Activated T-helper 17 cell treated with anti-CD3 and anti-CD28 coated beads, Interleukin-2, amount 50 U/mL, for 72 hours (primary cell): ENCODE results near the gene AKAP9. TPM values are rescaled to one million over a fixed set of nuclear protein-coding genes. Genes with fewer than 3 reads are reported as not detected.
"Not testable (repeated sequence)": the region's sequence is repeated elsewhere in the genome, so short reads cannot be mapped to it uniquely, and the experiment has no call there.

Experiments
- ATAC-seq: fragments of 150-1000 bp; cut with Tn5 transposase; replicated peaks from 2 replicates; pipeline ENCODE4 v1.10.0; 2021; ENCODE audit warnings: mild to moderate bottlenecking, moderate library complexity
- H3K27ac Mint-ChIP-seq: one replicate; pipeline ENCODE4 v1.8.0; 2022; ENCODE audit warnings: mixed read lengths
- H3K27me3 Mint-ChIP-seq: one replicate; pipeline ENCODE4 v1.8.0; 2022; ENCODE audit warnings: mixed read lengths
- H3K36me3 Mint-ChIP-seq: one replicate; pipeline ENCODE4 v1.8.0; 2022; ENCODE audit warnings: low read depth, mild to moderate bottlenecking, mixed read lengths
- H3K4me1 Mint-ChIP-seq: one replicate; pipeline ENCODE4 v1.8.0; 2022; ENCODE audit warnings: mixed read lengths
- H3K4me3 Mint-ChIP-seq: one replicate; pipeline ENCODE4 v1.8.0; 2022; ENCODE audit warnings: mild to moderate bottlenecking, mixed read lengths
- H3K9me3 Mint-ChIP-seq: one replicate; pipeline ENCODE4 v1.8.0; 2022; ENCODE audit warnings: mixed read lengths
- total RNA-seq, 2 donors: library from RNA; stranded (reverse); gene quantifications; one replicate each; pipeline ENCODE4 v1.2.3, GENCODE V29; 2022

AKAP9 gene
- total RNA-seq, 2 donors from 2014 or later, result 33.1 to 41.6 TPM

DNA sequence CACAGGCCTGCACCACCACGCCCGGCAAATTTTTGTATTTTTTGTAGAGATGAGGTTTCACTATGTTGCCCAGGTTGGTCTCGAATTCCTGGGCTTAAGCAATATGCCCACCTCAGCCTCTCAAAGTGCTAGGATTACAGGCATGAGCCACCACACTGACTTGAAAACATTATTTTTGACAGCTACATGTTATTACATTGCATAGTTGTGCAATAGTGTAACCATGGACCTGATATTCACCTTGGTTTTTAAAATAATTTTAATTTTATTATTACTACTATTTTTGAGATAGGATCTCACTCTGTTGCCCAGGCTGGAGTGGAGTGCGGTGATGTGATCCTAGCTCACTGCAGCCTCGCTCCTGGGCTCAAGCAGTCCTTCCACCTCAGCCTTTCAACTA is 18.4 kb downstream of the AKAP9 start:
- no peak for ATAC-seq

DNA sequence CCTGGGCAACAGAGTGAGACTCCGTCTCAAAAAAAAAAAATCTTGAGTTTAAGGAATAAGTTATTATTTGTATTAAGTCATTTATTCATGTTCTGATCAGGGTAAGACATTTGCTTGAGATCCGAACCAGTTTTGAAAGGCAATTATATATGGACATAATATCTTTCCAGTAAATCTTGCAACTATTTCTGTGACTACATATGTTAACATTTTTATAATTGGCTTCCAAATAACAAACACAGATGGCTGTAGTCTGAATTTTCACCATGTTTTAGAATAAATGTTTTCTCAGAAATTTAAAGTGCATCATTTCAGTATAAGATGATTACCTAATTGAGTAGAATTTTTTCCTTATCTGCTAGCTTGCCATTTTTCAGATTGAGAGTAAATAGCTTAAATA is 21.2 kb downstream of the AKAP9 start:
- Mint-ChIP-seq H3K9me3 (no peaks in the 10 kb centered on the region), H3K4me1 (peaks cover 5% of the 10 kb centered on the region), H3K27me3 (no peaks in the 10 kb centered on the region), H3K36me3 (no peaks in the 10 kb centered on the region), H3K4me3 (no peak overlapping the region), H3K27ac (no peak overlapping the region)
- no peak for ATAC-seq

More for the DNA sequence above, 18.4 kb downstream of the AKAP9 start:
- Mint-ChIP-seq H3K4me3 (no peak overlapping the region), H3K36me3 (no peaks in the 10 kb centered on the region), H3K9me3 (no peaks in the 10 kb centered on the region), H3K4me1 (no peaks in the 10 kb centered on the region), H3K27ac (no peak overlapping the region), H3K27me3 (no peaks in the 10 kb centered on the region)

- no peaks in the 10 kb centered on the region for H3K36me3 Mint-ChIP-seq
- no peaks in the 10 kb centered on the region for H3K9me3 Mint-ChIP-seq
- no peak for ATAC-seq
- H3K27ac Mint-ChIP-seq, result no peak overlapping the region
- H3K4me3 Mint-ChIP-seq, result no peak overlapping the region
- no peaks in the 10 kb centered on the region for H3K27me3 Mint-ChIP-seq
- H3K4me1 Mint-ChIP-seq, result peaks cover 9% of the 10 kb centered on the region
Observed at GRCh38 chr7:91962419-91962818, 21.8 kb downstream of the AKAP9 start.

- ATAC-seq, H3K27ac Mint-ChIP-seq, H3K36me3 Mint-ChIP-seq, H3K9me3 Mint-ChIP-seq, H3K27me3 Mint-ChIP-seq, H3K4me3 Mint-ChIP-seq: not testable (repeated sequence)
- peaks cover 43% of the 10 kb centered on the region for H3K4me1 Mint-ChIP-seq
Observed at GRCh38 chr7:91967513-91967912, 26.9 kb downstream of the AKAP9 start.

DNA sequence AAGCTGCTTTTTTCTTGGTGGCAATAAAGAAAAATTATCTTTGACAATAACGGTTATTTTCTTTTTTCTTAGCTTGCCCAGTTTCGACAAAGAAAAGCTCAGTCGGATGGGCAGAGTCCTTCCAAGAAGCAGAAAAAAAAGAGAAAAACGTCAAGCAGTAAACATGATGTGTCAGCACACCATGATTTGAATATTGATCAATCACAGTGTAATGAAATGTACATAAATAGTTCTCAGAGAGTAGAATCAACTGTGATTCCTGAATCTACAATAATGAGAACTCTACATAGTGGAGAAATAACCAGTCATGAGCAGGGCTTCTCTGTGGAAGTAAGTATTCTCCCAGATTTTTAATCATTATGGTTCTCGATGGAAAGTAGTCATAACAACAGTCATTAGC is 33.0 kb downstream of the AKAP9 start:
- Mint-ChIP-seq H3K27me3 (no peaks in the 10 kb centered on the region), H3K4me3 (no peak overlapping the region), H3K4me1 (peaks cover 23% of the 10 kb centered on the region), H3K27ac (no peak overlapping the region), H3K9me3 (no peaks in the 10 kb centered on the region), H3K36me3 (peaks cover 50% of the 10 kb centered on the region)
- ATAC-seq, result no peak

DNA sequence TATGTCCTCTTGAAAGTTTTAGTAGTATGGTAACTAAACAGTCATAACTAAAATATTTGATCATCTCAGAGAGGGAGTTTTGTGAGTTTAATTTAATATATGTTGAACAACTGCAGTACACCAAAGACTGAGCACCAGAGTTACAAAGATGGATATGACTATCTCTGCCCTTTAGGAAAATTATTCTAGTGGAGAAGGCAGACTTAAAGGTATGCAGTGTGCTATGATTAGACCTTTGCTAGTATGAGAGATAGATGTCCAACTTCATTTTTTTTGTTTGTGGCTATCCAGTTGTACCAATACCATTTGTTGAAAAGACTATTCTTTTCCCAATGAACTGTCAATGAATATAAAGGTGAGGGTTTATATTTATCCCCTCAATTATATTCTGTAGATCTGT is 33.4 kb downstream of the AKAP9 start:
- no peak overlapping the region for H3K27ac Mint-ChIP-seq
- H3K9me3 Mint-ChIP-seq, result no peaks in the 10 kb centered on the region
- ATAC-seq, result no peak
- peaks cover 23% of the 10 kb centered on the region for H3K4me1 Mint-ChIP-seq
- H3K27me3 Mint-ChIP-seq, result no peaks in the 10 kb centered on the region
- peaks cover 54% of the 10 kb centered on the region for H3K36me3 Mint-ChIP-seq
- no peak overlapping the region for H3K4me3 Mint-ChIP-seq

GRCh38 chr7:91976743-91977142 is 36.1 kb downstream of the AKAP9 start:
- H3K9me3 Mint-ChIP-seq, result no peaks in the 10 kb centered on the region
- H3K27me3 Mint-ChIP-seq, result no peaks in the 10 kb centered on the region
- ATAC-seq, result no peak
- H3K27ac Mint-ChIP-seq, result no peak overlapping the region
- no peak overlapping the region for H3K4me3 Mint-ChIP-seq
- H3K4me1 Mint-ChIP-seq, result peaks cover 4% of the 10 kb centered on the region
- H3K36me3 Mint-ChIP-seq, result peaks cover 66% of the 10 kb centered on the region

- ATAC-seq, result no peak
- Mint-ChIP-seq H3K4me3 (no peak overlapping the region), H3K27me3 (no peaks in the 10 kb centered on the region), H3K36me3 (peaks cover 74% of the 10 kb centered on the region), H3K9me3 (no peaks in the 10 kb centered on the region), H3K27ac (no peak overlapping the region), H3K4me1 (peaks cover 8% of the 10 kb centered on the region)
Observed at GRCh38 chr7:91979590-91979989, 38.9 kb downstream of the AKAP9 start.

- Mint-ChIP-seq H3K4me1 (peaks cover 14% of the 10 kb centered on the region), H3K36me3 (peaks cover 63% of the 10 kb centered on the region)
- not testable (repeated sequence) for H3K9me3 Mint-ChIP-seq, H3K27me3 Mint-ChIP-seq, ATAC-seq, H3K27ac Mint-ChIP-seq, H3K4me3 Mint-ChIP-seq
Observed at GRCh38 chr7:91982352-91982751, 41.7 kb downstream of the AKAP9 start.

DNA sequence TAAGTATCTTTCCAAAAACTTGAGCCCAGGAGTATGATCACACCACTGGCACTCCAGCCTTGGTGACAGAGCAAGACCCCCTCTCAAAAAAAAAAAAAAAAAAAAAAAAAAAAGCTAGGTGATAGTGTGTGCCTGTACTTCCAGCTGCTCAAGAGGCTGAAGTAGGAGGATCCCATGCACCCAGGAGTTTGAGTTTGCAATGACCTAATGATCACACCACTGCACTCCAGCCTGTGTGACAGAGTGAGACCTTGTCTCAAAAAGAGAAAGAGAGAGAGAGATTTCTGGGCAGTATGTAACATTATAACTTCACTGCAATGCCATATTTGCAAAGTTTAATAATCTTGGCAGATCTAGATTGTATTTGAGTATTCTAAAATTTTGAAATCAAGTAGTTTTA is 47.6 kb downstream of the AKAP9 start:
- Mint-ChIP-seq H3K9me3 (no peaks in the 10 kb centered on the region), H3K4me3 (no peak overlapping the region)
- ATAC-seq, result no peak

DNA sequence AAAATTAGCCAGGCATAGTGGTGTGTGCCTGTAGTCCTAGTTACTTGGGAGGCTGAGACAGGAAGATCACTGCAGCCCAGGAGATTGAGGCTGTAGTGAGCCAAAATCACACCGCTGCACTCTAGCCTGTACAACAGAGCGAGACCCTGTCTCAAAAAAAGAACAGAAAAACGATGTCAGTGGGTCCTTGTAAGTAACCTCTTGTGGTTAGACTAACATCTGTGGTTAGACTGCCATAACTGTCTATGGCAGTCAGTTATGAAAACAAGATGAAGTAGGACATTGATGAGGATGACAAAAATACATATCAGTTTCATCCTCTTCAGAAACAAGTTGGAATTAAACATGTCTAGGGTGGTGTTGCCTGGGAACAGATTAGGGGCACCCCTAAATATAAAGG is 53.3 kb downstream of the AKAP9 start:
- no peaks in the 10 kb centered on the region for H3K9me3 Mint-ChIP-seq
- H3K27me3 Mint-ChIP-seq, result no peaks in the 10 kb centered on the region
- H3K4me1 Mint-ChIP-seq, result no peaks in the 10 kb centered on the region
- no peak overlapping the region for H3K4me3 Mint-ChIP-seq
- no peak for ATAC-seq
- peaks cover 60% of the 10 kb centered on the region for H3K36me3 Mint-ChIP-seq
- no peak overlapping the region for H3K27ac Mint-ChIP-seq

More for the DNA sequence above, 47.6 kb downstream of the AKAP9 start:
- Mint-ChIP-seq H3K27me3 (no peaks in the 10 kb centered on the region), H3K36me3 (peaks cover 32% of the 10 kb centered on the region), H3K27ac (no peak overlapping the region), H3K4me1 (peaks cover 11% of the 10 kb centered on the region)

GRCh38 chr7:91995391-91996105 is 54.9 kb downstream of the AKAP9 start:
- Mint-ChIP-seq H3K4me3 (no peak overlapping the region), H3K27me3 (no peaks in the 10 kb centered on the region), H3K36me3 (peaks cover 71% of the 10 kb centered on the region), H3K9me3 (no peaks in the 10 kb centered on the region), H3K27ac (no peak overlapping the region), H3K4me1 (no peaks in the 10 kb centered on the region)
- ATAC-seq, result no peak

DNA sequence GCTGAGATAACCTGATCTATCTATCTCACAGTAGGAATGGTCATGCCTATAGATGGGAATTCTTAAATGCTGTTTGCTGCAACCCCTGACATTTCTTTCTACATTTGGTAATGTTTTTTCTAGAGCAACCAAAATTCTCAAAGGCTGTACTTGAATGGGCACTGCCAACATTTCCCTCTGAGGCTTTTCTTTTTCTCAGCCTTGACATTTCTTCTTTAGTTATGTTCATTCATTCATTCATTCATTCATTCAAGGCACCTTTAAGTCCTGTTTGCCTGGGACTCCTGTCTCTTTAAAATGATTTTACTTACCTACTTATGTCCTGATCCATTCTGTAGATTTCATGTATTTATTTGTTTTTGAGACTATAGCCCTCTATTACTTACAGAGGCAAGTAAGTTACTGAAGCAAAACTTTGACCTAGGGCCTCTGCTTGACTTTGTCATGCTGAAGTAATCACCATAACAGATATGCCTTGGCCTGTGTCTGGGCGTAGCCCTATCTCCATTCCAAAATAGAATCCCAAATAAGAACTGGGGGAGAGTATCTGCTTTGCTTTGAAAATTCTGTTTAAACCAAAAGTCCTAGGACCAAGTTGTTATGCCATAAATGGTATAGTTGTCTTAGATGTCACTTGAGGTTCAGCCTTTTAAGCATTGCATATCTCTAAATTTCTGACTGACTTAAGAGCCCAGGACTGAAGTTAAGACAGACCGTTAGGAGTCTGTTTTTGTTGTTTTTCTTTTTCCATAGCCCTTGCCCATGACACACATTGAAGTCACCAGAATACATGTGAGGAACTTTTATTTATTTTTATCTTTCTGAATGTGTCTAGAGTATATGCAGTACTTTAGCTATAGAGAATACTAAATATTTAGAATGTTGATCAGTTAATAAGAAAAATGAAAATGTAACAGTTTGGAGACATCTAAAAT is 59.2 kb downstream of the AKAP9 start:
- Mint-ChIP-seq H3K27ac (no peak overlapping the region), H3K27me3 (no peaks in the 10 kb centered on the region), H3K36me3 (peaks cover 78% of the 10 kb centered on the region), H3K9me3 (no peaks in the 10 kb centered on the region), H3K4me1 (no peaks in the 10 kb centered on the region), H3K4me3 (no peak overlapping the region)
- no peak for ATAC-seq

DNA sequence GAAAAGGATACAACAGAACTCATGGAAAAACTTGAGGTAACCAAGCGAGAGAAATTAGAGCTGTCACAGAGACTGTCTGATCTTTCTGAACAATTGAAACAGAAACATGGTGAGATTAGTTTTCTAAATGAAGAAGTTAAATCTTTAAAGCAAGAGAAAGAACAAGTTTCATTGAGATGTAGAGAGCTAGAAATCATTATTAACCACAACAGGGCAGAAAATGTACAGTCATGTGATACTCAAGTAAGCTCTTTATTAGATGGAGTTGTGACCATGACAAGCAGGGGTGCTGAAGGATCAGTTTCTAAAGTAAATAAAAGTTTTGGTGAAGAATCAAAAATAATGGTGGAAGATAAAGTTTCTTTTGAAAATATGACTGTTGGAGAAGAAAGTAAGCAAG is 62.1 kb downstream of the AKAP9 start:
- Mint-ChIP-seq H3K27ac (no peak overlapping the region), H3K9me3 (no peaks in the 10 kb centered on the region), H3K4me1 (no peaks in the 10 kb centered on the region), H3K27me3 (no peaks in the 10 kb centered on the region), H3K4me3 (no peak overlapping the region), H3K36me3 (peaks cover 70% of the 10 kb centered on the region)
- no peak for ATAC-seq

DNA sequence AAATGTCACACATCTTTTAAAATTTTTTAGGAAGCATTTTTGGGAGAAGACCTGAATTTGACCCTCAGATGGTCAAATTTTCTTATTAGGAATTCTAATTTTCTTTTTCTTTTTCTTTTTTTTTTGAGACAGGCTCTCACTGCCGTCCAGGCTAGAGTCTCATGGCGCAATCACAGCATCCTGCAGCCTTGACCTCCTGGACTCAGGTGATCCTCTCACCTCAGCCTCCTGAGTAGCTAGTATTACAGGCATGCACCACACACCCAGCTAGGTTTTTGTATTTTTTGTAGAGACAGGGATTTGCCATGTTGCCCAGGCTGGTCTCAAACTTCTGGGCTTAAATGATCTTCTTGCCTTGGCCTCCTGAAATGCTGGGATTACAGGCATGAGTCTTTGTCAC is 65.4 kb downstream of the AKAP9 start:
- H3K9me3 Mint-ChIP-seq, result no peaks in the 10 kb centered on the region
- no peak overlapping the region for H3K4me3 Mint-ChIP-seq
- H3K4me1 Mint-ChIP-seq, result no peaks in the 10 kb centered on the region
- no peak overlapping the region for H3K27ac Mint-ChIP-seq
- no peaks in the 10 kb centered on the region for H3K27me3 Mint-ChIP-seq
- H3K36me3 Mint-ChIP-seq, result peaks cover 55% of the 10 kb centered on the region
- ATAC-seq, result no peak
